Kidney (tissue), 14 donors: ENCODE results near the gene GFOD1. TPM values are rescaled to one million over a fixed set of nuclear protein-coding genes. Genes with fewer than 3 reads are reported as not detected.

ENCODE experiments used
- DNase-seq, 5 donors: peaks; one replicate each; pipeline ENCODE4 v3.0.0-alpha.2; 2013 to 2020
- FAIRE-seq: peaks from 2 replicates; lab custom pipeline; 2012; peaks lifted over from hg19 to GRCh38; lab: Jason Lieb, UNC
- H3K27ac ChIP-seq, 2 donors: one replicate each; pipeline ENCODE4 v1.7.0; 2013; ENCODE audit warnings: low read depth in 2 of 2, low read length in 2 of 2, inconsistent platforms in 1 of 2
- H3K27me3 ChIP-seq: one replicate; pipeline ENCODE4 v1.7.1; 2013; ENCODE audit warnings: low read length, inconsistent platforms; ENCODE audit not compliant: control insufficient read depth, insufficient read depth
- H3K36me3 ChIP-seq, 3 donors: one replicate each; pipeline versions ENCODE4 v1.7.0 to v1.7.1; 2013; ENCODE audit warnings: low read length in 3 of 3, control low read depth in 1 of 3, inconsistent platforms in 1 of 3; ENCODE audit not compliant: insufficient read depth in 3 of 3, control insufficient read depth in 2 of 3
- H3K4me1 ChIP-seq, 3 donors: one replicate each; pipeline versions ENCODE4 v1.7.0 to v1.7.1; 2013; ENCODE audit warnings: low read length in 3 of 3, inconsistent platforms in 1 of 3, low read depth in 1 of 3; ENCODE audit not compliant: control insufficient read depth in 2 of 3, insufficient read depth in 2 of 3
- H3K4me3 ChIP-seq, 3 donors: one replicate each; pipeline versions ENCODE4 v1.7.0 to v1.8.1; 2013; ENCODE audit warnings: low read length in 3 of 3, control low read depth in 1 of 3, inconsistent platforms in 1 of 3
- H3K9ac ChIP-seq, 3 donors: one replicate each; pipeline versions ENCODE4 v1.7.0 to v1.7.1; 2013; ENCODE audit warnings: low read length in 3 of 3, control low read depth in 1 of 3, inconsistent platforms in 1 of 3
- H3K9me3 ChIP-seq, 3 donors: one replicate each; pipeline versions ENCODE4 v1.7.0 to v1.7.1; 2013; ENCODE audit warnings: low read length in 3 of 3, control low read depth in 1 of 3, inconsistent platforms in 1 of 3; ENCODE audit not compliant: control insufficient read depth in 2 of 3, insufficient read depth in 1 of 3
- intact Hi-C: fragments of 100-400 bp; cut with DNase I; formaldehyde crosslinking; loops from one replicate; pipeline ENCODE4 v1.11.1; 2022
- polyA plus RNA-seq: library from polyadenylated mRNA; stranded (reverse); fragments of 350-450 nt; fragmentation: Illumina TruSeq; extraction: RNeasy Lipid Tissue Mini Kit (QIAGEN cat#74804); gene quantifications from one replicate; pipeline ENCODE4 v1.2.3, GENCODE V29; 2014; ENCODE audit warnings: low read depth, low replicate concordance; ENCODE audit not compliant: insufficient read depth
- total RNA-seq: library from RNA; stranded (reverse); fragmentation: NEBNext Ultra II Directional; extraction: Animal tissue kit (Norgen Biotek cat#: 25700); gene quantifications from one replicate; pipeline ENCODE4 v1.2.1, GENCODE V29; 2021
- TF ChIP-seq, protein P1 (sequence below): IDR thresholded peaks from 3 replicates; pipeline ENCODE4 v1.5.1; 2012; ENCODE audit warnings: mild to moderate bottlenecking, moderate library complexity, borderline replicate concordance; ENCODE audit not compliant: insufficient read depth; ENCODE audit errors: extremely low read depth
- donor health status: control.
- donor health status: control.
- donor health status: control.
- donor health status: control.
- donor health status: control.
- donor health status: DM: yes; HTN: yes; CAD: no.
- donor health status: Normal renal cell carcinoma (clear cell type).

GFOD1 gene
- total and polyA plus RNA-seq, 2 donors from 2014 or later = 2.1 to 14.6 TPM

DNA sequence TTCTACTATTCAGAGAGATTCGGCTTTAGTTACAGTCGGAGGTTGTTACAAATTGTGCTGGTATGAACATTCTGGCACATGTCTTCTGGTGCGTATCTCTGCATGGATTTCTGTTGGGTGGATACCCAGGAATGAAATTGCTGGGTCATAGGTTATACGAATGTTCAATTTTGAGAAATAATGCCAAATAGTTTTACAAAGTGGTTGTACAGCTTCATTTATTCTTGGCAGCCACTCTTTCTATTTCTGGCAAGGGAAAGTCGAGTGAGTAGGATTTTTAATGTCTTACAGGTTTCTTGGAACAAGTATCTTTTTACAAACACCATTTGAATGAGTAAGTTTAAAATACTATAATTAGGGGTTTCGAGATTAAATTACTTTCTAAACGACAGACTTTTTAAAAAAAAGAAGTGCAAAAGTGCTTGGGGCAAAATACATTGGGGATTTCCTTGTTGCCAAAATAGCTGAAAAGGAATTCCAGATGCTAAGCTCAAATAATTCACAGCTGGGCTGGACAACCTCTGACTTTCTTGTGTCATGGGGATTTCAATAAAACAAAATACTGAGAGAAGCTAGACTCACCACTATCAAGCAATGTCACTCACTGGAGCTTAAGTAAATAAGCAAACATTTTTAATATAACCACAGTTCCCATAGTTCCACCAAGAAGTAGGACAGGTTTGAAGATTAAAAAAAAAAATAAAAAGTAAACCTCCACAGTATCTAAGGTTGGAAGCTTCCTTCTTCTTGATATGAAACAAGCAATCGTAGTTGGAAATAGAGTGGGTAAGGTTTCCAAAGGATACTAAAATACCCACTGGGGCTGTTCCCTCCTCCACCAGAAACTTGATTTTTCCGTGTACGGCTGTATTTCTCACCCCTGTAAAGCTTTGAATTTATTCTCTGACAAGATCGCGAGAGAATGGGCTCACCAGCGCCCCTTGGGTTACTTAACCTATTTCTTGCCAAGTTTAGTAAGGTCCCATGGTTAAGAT is 21.6 kb upstream of the GFOD1 start:
- H3K9me3 ChIP-seq = no peaks in the 10 kb centered on the region
- DNase-seq (peak in 2 of 5 donors; percentile 52 to 68), FAIRE-seq (peak; percentile 11)
- no peaks in the 10 kb centered on the region for H3K36me3 ChIP-seq
- H3K27me3 ChIP-seq = no peaks in the 10 kb centered on the region
- TF ChIP-seq, protein P1, sequence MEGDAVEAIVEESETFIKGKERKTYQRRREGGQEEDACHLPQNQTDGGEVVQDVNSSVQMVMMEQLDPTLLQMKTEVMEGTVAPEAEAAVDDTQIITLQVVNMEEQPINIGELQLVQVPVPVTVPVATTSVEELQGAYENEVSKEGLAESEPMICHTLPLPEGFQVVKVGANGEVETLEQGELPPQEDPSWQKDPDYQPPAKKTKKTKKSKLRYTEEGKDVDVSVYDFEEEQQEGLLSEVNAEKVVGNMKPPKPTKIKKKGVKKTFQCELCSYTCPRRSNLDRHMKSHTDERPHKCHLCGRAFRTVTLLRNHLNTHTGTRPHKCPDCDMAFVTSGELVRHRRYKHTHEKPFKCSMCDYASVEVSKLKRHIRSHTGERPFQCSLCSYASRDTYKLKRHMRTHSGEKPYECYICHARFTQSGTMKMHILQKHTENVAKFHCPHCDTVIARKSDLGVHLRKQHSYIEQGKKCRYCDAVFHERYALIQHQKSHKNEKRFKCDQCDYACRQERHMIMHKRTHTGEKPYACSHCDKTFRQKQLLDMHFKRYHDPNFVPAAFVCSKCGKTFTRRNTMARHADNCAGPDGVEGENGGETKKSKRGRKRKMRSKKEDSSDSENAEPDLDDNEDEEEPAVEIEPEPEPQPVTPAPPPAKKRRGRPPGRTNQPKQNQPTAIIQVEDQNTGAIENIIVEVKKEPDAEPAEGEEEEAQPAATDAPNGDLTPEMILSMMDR = no peak
- H3K27ac ChIP-seq = no peak overlapping the region
- intact Hi-C loops = no loop called here
- peaks cover 0 to 5% (median 3%) of the 10 kb centered on the region in 3 donors for H3K4me1 ChIP-seq
- no peak overlapping the region for H3K4me3 ChIP-seq
- no peak overlapping the region for H3K9ac ChIP-seq

DNA sequence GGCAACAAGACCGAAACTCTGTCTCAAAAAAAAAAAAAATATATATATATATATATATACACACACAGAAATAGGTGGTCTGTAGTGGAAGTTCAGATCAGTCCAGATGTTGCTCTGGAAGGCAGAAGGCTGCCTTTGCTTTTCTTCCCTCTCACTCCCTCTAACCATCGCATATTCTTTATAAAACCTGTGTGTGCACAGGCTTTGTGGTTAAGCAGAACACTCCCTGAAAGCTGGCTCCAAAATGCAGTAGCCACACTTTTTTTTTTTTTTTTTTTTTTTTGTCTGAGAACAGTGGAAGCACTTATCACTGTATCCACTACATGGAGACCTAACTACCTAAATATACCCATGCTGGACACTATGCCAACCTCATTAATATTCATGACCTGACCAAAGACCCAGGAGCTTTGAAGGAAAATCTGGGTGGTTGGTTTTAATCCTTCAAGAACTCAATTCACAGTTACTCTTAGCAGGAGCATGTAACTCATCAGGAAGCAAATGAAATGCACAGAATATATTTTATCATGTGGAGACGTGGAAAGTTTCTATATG is 20.0 kb upstream of the GFOD1 start:
- intact Hi-C loops = no loop called here
- no peak for FAIRE-seq

DNA sequence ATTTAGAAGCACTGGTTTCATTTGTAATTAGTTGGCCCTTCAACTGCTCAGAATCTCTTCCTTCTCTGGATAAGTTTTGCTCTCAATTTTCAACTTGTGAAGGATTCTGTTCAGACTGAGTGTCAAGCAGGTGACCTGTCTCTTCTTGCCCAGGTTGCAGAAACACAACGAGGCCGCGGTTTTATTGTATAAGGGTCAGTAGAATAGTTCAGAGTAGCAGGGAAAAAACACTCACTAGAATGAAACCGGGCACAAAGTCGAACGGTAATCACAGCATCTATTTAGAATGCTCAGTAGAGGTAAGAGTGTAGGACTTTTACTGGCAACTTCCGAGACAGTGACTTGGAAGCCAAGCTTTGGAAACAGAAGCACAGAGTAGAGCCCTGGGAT is 17.9 kb upstream of the GFOD1 start:
- FAIRE-seq = no peak
- H3K4me1 ChIP-seq = no peaks in the 10 kb centered on the region
- H3K27ac ChIP-seq = no peak overlapping the region
- H3K27me3 ChIP-seq = no peaks in the 10 kb centered on the region
- DNase-seq = no peak
- TF ChIP-seq, protein P1 = no peak
- intact Hi-C loops = no loop called here
- no peaks in the 10 kb centered on the region for H3K9me3 ChIP-seq
- no peak overlapping the region for H3K9ac ChIP-seq
- no peak overlapping the region for H3K4me3 ChIP-seq
- H3K36me3 ChIP-seq = no peaks in the 10 kb centered on the region

More for the DNA sequence above, 20.0 kb upstream of the GFOD1 start:
- Histone ChIP-seq H3K36me3 (no peaks in the 10 kb centered on the region), H3K4me3 (no peak overlapping the region), H3K27me3 (no peaks in the 10 kb centered on the region), H3K9ac (no peak overlapping the region), H3K4me1 (peaks cover 0 to 5% (median 3%) of the 10 kb centered on the region in 3 donors), H3K9me3 (no peaks in the 10 kb centered on the region), H3K27ac (no peak overlapping the region)
- TF ChIP-seq, protein P1 = no peak
- no peak for DNase-seq
